Ovary (tissue), 3 donors: Measurements from ENCODE around the gene RNASE11.

Source experiments
- EP300 ChIP-seq: sonication (generic); formaldehyde crosslinking; IDR thresholded peaks from one replicate; pipeline ENCODE4 v1.6.1; 2017; ENCODE audit warnings: antibody characterized with exemption
- POLR2A ChIP-seq: fragments of 450-650 bp; IDR thresholded peaks from one replicate; pipeline ENCODE4 v1.6.1; 2017; ENCODE audit warnings: antibody characterized with exemption, mild to moderate bottlenecking, moderate library complexity
- TF ChIP-seq, protein P1 (sequence below), 3 donors: fragments of 450-650 bp in 2 of 3; fragments of 200-600 bp in 1 of 3; IDR thresholded peaks; one replicate each; pipeline versions ENCODE4 v1.5.1 to v1.8.0; 2016 to 2022; ENCODE audit warnings: antibody characterized with exemption in 3 of 3, mild to moderate bottlenecking in 1 of 3
- donor health status: DM: no; HTN: no; CAD: no.

GRCh38 chr14:20608383-20609110 lies 20.7 kb upstream of the RNASE11 start:
- TF ChIP-seq, protein P1, sequence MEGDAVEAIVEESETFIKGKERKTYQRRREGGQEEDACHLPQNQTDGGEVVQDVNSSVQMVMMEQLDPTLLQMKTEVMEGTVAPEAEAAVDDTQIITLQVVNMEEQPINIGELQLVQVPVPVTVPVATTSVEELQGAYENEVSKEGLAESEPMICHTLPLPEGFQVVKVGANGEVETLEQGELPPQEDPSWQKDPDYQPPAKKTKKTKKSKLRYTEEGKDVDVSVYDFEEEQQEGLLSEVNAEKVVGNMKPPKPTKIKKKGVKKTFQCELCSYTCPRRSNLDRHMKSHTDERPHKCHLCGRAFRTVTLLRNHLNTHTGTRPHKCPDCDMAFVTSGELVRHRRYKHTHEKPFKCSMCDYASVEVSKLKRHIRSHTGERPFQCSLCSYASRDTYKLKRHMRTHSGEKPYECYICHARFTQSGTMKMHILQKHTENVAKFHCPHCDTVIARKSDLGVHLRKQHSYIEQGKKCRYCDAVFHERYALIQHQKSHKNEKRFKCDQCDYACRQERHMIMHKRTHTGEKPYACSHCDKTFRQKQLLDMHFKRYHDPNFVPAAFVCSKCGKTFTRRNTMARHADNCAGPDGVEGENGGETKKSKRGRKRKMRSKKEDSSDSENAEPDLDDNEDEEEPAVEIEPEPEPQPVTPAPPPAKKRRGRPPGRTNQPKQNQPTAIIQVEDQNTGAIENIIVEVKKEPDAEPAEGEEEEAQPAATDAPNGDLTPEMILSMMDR (IDR thresholded peaks at IDR 0.05): no peak
- TF ChIP-seq EP300: no peak
- TF ChIP-seq POLR2A: no peak
